ENCODE results near the gene SYNJ1.

SYNJ1 gene

DNA sequence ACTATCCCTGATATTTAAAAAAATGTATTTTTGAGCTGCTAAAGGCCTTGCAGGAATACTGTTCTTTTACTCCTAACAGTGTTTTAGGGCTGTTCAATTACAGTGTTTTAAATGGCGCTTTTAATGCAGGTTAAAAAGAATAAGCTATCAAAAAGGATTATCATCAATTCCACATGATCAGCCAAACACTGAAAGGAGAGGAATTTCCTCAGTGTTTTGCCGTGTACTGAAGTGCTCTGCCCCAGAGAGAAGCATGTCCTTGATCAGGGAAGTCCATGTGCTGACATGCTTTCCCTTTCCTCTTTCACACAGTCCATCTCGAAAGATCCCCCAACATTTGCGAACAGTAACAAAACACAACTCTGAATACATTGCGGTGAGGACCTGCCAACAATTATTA is 119.0 kb downstream of the SYNJ1 start:
- no peak for DNase-seq

DNA sequence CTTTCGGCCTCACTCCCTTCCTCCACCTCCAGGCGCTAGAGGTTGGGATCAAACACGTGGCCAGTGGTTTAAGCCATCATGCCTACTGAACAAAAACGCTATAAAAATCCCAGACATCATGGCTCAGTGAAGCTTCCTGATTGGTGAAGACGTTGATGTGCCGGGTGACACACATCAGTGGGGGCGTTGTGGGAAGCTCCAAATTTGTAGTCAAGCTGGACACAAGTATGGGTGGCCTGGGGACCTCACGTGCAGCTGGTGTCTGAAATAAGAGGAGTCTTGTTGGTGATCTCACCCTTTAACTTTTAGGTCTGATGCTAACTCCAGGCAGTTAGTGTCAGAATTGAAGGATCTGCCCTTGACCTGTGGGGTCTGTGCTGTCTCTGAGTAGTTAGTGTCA is 122.3 kb downstream of the SYNJ1 start:
- DNase-seq = no peak

DNA sequence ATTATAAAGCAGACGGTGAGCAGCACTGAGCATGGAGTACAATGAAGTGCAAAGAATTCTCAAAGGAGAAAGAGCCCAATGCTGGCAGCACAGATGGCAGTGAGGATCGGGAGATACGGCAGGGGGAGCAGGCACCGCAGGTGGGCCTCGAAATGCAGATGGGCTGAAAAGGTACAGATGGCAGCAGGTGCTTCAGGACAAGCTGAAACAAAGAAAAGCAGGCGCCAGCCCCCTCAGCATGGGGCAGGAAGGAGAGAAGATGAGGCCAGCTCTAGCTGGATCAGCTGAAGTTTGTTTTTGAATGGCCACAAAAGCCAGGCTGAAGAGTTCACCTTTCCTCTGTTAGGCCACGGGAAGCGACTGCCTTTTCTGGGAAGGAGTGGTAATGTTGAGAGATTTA is 123.3 kb downstream of the SYNJ1 start:
- DNase-seq = no peak

DNA sequence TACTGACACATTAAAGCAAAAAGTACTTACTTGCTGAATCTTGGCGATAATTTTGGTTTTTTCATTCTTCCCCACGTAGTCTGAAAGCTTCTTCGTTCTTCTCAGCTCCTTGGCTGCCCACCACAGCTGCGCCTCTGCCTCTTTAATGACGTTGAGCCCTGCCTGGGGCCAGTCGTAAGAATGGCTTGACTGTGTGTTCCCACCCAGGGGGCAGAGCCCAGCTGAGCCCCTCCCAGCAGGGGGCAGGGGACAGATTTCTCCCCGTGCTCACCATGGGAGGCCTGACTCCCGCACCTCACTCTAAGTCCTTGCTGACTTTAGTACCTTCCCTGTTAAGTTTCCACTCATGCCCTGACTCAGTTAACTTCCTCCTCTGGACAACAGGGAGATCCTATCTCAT is 124.7 kb downstream of the SYNJ1 start:
- DNase-seq = no peak

DNA sequence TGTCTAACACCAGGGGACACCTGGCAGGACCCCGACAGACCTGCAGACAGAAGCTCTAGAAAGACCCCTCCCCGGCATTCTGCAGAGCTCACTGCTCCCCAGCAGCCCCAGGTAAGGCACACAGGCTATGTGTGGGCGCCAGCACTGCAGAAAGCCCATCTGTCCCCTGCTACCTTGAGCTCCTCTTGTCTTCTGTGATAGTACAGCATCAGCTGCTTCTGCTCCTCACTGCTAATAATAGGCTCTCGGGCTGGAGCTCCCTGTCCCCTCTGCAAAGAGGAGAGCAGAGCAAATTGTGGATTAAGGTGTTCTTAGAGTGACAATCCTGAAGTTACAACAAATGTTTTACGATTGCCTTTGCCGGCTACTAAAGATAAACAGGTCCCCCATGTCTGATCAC is 125.7 kb downstream of the SYNJ1 start:
- DNase-seq = no peak

DNA sequence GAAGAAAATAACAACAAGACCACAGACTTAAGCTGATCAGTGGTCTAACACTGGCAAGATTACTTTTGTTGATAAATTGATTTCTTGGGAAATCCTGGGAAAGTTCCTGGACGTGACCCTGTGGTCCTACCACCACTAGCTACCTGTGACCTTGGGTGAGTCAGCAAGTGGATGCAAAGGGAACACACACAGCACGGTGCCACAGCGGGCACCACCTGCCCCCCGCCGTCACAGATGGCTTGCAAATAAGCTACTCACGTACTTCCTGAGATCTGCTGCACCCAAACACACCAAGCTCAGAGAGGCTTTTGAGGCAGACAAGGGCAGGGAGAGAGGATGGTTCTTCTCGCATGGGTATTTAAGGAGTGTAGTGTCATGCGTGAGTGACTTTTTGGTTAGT is 128.3 kb downstream of the SYNJ1 start:
- DNase-seq = no peak

DNA sequence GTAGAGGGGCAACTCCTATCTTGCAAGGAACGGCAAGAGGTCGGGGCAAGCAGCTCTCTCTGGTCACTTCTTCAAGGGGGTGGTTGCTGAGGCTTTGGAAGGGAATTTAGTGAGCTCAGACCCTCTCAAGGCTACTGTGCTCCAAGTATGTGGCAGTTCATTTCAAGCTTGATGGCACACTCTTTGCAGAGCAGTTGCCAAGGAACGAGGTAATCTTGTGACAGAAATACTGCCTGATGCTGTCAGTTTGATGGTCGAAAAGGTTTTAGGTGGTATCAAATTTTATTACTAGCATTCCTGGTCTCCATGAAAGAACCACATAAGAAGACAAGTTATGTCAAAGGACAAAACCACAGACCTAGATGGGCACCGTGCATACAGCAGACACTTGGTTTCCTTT is 128.7 kb downstream of the SYNJ1 start:
- DNase-seq = no peak

DNA sequence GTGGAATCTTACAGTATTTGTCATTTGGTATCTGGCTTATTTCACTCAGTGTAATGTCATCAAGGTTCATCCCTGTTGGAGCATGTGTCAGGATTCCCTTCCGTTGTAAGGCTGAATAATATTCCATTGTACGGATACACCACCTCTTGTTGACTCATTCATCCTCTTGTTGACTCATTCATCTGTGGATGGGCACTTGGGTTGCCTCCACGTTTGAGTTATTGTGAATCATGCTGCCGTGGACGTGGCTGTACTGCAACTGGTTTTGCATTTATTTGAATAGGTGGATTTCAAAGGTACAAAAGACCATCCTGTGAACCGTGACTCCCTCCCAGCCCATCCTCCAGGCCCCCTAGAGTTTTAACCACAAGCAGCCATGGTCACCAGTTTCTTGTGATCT is 130.6 kb downstream of the SYNJ1 start:
- no peak for DNase-seq

DNA sequence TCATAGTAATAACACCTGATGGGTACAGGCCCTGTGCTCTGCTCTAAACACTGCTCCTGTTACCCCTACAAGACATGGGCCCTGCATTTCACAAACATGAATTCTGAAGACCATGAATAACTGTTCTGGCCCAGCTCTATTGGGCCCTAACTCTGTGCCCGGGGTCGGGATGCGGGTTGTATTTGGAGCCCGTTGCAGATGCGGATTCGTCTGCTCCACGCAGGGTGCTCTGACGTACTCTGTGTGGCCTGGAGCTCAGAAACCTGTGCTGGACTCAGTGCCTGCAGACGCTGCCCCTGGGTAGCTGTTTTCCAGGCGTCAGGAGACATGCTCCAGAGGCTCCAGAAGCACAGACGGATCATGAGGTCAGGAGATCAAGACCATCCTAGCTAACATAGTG is 132.4 kb downstream of the SYNJ1 start:
- DNase-seq = no peak

DNA sequence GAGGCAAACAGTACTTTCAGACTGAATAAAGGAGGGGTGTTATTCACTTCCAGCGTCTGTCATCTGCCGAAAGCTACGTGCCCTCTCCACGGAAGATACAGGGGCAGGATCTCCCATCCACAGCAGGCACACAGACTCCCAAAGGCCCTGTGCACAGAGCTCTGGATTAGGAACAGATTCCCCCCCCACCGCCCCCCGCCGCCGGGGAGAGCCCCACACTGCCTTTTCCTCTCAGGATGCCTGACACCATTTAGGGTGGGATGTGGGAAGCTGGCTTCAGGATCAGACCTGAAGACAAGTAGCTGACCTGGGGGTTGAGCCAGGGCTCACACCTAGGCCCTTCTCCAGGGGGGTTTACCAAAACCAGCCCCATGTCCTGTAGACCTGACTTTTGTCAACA is 134.1 kb downstream of the SYNJ1 start:
- DNase-seq = no peak

DNA sequence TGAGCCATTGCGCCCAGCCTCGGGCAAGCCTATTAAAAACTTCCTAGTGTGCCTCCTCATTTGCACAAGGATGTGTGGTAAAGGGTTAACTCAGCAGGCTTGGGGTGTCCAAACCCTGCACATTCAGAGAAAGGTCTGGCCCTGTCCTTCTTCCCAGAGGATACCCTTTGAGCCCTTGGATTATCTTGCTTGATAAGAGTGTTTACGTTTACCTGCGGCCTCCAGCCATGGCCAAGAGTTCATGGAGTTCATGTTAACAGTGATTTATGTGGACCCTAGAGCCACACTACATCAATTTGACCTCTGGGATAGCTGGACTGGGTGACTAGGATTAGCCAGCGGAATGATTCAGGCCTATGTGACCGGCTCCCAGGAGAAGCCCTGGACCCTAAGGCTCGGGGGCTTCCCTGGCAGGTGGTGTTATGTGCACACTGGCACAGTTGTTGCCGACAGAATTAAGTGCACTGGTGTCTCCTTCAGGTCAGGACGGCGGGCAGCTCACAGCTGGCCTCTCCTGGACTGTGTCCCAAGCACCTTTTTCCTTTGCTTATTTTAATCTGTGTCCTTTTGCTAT is 134.8 kb downstream of the SYNJ1 start:
- DNase-seq = no peak

DNA sequence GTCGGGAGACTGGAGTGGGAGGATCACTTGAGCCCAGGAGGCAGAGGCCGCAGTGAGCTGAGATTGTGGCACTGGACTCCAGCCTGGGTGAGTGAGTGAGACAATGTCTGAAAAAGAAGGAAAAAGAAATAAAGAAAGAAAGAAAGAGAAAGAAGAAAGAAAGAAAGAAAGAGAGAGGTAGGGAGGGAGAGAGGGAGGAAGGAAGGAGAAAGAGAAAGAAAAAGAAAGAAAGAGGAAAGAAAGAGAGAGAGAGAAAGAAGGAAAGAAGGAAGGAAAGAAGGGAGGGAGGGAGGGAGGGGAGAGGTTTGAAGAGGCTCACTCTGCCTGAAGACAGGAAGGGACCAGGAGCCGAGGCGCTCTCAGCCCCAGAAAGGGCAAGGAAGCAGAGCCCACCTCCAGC is 137.7 kb downstream of the SYNJ1 start:
- no peak for DNase-seq

DNA sequence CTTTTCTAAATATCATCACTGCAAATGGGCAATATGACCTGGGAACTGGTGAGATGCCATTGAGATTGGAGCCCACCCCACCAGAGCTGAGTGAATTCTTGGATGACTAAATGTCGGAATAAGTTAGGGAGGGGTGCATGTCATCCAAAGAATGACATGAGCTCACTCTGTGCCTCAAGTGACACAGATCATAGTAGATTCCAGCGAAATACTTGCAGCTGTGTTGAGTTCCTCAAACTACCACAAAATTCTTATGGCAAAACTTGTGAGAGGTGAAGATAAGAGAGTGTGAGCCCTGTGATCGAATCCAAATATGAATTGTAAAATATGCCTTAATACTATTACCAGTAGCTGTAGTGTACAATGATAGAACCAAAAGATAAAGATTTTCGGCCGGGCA is 140.2 kb downstream of the SYNJ1 start:
- DNase-seq = no peak

DNA sequence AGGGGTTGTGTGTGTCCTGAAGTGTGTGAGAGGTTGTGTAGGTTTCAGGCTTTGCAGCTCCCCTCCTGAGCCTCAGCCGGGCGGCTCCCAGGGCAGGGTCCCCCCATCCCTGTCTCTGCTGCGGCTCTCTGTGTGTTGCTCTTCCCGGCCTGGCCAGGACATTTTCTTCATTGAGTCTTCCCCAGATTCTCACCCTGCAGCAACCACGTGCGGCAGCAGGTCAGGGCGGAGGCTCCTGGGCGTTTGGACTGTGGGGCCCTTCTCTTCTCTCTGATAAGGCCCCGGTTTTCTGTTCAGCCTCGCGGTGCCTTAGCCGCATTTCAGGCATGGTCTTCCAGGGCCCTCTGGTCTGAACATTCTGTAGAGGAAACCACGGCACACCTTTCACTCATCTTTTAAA is 140.7 kb downstream of the SYNJ1 start:
- DNase-seq = no peak

DNA sequence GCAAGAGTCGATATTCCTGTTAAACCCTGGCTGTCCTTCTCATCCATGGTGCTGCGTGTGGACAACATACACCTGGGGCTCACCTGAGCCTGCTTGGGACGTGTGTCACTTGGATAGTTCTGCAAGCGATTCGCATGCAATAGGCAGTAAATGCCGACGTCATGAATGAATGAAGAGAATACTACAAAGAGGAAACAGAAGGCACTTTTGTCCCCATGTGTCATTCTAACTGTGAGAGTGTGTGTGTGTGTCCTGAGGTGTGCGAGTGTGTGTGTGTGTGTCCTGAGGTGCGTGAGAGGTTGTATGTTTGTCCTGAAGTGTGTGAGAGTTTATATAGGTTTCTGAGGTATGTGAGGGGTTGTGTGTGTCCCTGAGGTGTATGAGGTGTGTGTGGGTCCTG is 141.8 kb downstream of the SYNJ1 start:
- DNase-seq = no peak

DNA sequence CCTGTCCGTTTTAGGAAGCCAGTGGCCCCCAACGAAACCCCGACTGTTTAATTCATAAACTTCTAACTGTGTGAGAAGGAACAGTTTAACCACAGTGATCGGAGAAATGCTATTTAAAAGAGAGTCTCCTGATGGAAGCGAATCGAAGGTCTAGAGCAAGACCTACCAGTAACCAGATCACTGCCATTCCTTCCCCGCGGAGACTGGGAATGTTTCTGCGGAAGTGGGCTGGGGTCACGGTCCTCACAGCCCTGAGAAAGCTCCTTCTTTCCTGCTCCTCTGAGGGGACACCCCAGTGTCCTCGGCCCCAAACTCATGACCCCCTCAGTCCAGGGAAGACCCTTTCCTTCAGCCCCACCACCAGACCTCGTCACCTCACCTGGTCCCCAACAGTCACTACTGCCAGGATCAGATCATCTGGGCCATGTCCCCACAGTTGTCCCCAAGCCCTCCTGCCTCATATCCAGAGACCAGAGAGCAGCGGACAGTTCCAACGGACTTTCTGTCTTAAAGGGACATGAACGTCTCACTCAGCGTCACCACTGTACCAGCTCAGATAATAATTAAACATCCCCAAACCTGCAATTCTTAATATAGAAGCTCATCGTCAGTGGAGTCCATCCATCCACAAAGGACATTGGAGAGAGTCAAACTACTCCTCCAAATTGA is 142.6 kb downstream of the SYNJ1 start, which contains the start of gene TCP10L:
Gene TCP10L (minus strand): TSS at position 482 of the 669 bp plus-strand sequence. CDS start 1,219 bp downstream, outside the sequence.
- DNase-seq = no peak

DNA sequence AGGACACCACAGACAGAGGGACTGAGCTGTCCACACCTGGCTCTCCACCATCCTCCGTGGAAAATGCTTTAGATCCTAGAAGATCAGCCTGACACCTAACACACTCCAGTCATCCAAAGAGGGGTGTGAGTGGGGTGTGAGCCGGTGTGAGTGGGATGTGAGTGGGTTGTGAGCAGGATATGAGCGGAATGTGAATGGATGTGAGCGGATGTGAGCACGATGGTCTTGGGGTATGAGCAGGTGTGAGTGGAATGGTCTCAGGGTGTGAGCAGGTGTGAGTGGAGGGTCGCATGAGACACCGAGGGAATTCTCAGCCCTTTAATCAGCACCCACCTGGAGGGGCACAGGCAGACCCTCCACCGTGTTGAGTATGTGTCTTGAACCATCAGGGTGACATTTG is 143.3 kb downstream of the SYNJ1 start:
- DNase-seq = no peak

DNA sequence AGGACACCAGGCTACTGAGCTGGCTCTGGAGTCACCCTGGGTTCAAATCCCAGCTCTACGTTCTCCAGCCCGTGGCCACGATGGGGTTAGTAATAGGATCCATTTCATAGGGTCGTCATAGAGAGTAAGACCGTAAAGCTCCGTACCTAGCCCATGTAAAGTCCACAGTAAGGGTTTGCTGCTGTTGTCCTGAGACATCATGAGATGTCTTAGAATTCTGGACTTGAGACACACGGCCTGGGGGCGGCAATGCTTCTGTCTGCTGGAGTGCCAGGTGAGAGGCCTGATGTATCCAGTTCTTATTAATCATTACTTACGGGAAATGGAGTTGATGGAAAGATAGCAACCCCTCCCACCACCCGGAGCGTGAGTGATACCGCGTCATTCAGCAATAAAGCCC is 146.1 kb downstream of the SYNJ1 start:
- DNase-seq = no peak

DNA sequence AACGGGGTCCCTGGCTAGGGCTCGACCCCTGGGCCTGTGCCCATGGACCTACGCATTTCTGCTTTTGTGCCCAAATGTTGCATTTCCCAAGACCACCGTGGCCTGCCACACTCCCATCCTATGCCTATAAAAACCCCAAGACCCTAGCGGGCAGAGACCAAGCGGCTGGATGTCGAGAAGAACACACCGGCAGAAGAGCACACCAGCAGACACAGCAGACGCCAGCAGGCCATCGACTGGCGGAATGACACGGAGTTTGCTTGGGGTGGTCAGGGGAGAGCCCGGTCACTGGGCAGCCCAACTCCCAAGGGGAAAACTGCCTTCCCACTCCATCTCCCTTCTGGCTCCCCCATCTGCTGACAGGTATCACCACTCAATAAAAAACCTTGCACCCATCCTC is 146.9 kb downstream of the SYNJ1 start:
- no peak for DNase-seq

Measured in activated CD4-positive, alpha-beta T cell treated with anti-CD3 and anti-CD28 coated beads, Interleukin-2, amount 50 U/mL, for 48 hours (primary cell).